Liver (tissue), 9 donors: ENCODE data around the gene HSPA9. TPM values are rescaled to one million over a fixed set of nuclear protein-coding genes. Genes with fewer than 3 reads are reported as not detected.

Experiments used
- DNase-seq: peaks from one replicate; pipeline ENCODE4 v3.0.0-alpha.2; 2017; ENCODE audit warnings: low spot score
- H3K27ac ChIP-seq, 2 donors: one replicate each; pipeline ENCODE4 v1.7.0; 2013; ENCODE audit warnings: inconsistent platforms in 2 of 2, low read length in 2 of 2, control low read depth in 1 of 2, low read depth in 1 of 2, mild to moderate bottlenecking in 1 of 2
- H3K27me3 ChIP-seq, 4 donors: one replicate each; pipeline versions ENCODE4 v1.6.1 to v1.7.0; 2013; ENCODE audit warnings: low read length in 3 of 4, inconsistent platforms in 1 of 4, mild to moderate bottlenecking in 1 of 4, moderate library complexity in 1 of 4; ENCODE audit not compliant: control insufficient read depth in 4 of 4, insufficient read depth in 4 of 4
- H3K36me3 ChIP-seq, 4 donors: one replicate each; pipeline versions ENCODE4 v1.6.1 to v1.7.0; 2013; ENCODE audit warnings: low read length in 3 of 4, mild to moderate bottlenecking in 3 of 4, low read depth in 1 of 4, moderate library complexity in 1 of 4; ENCODE audit not compliant: control insufficient read depth in 4 of 4, insufficient read depth in 3 of 4
- H3K4me1 ChIP-seq, 4 donors: one replicate each; pipeline versions ENCODE4 v1.6.1 to v1.7.0; 2013; ENCODE audit warnings: low read length in 3 of 4, mild to moderate bottlenecking in 3 of 4, moderate library complexity in 1 of 4; ENCODE audit not compliant: control insufficient read depth in 4 of 4, insufficient read depth in 4 of 4
- H3K4me3 ChIP-seq, 3 donors: one replicate each; pipeline versions ENCODE4 v1.6.1 to v1.7.0; 2013; ENCODE audit warnings: low read length in 3 of 3, control low read depth in 1 of 3, low read depth in 1 of 3, mild to moderate bottlenecking in 1 of 3
- H3K9ac ChIP-seq, 2 donors: one replicate each; pipeline ENCODE4 v1.7.0; 2013; ENCODE audit warnings: low read length in 2 of 2, mild to moderate bottlenecking in 2 of 2, moderate library complexity in 2 of 2, control low read depth in 1 of 2, low read depth in 1 of 2
- H3K9me3 ChIP-seq, 4 donors: one replicate each; pipeline versions ENCODE4 v1.6.1 to v1.7.0; 2013; ENCODE audit warnings: low read length in 3 of 4; ENCODE audit not compliant: control insufficient read depth in 4 of 4
- EGR1 ChIP-seq, 2 donors: IDR thresholded peaks; 2 replicates each; pipeline ENCODE4 v1.6.1; 2016 to 2018; ENCODE audit warnings: antibody characterized with exemption in 2 of 2, low read depth in 2 of 2
- FOXA1 ChIP-seq: IDR thresholded peaks from 2 replicates; pipeline ENCODE4 v1.6.1; 2016; ENCODE audit warnings: antibody characterized with exemption
- FOXA2 ChIP-seq: IDR thresholded peaks from 2 replicates; pipeline ENCODE4 v1.6.1; 2016; ENCODE audit warnings: antibody characterized with exemption
- GABPA ChIP-seq, 2 donors: IDR thresholded peaks in 1 of 2; conservative IDR thresholded peaks in 1 of 2; 2 replicates each; pipeline ENCODE4 v1.6.1; 2016; ENCODE audit warnings: antibody characterized with exemption in 2 of 2, mild to moderate bottlenecking in 1 of 2, moderate library complexity in 1 of 2
- HNF4A ChIP-seq, 2 donors: conservative IDR thresholded peaks; 2 replicates each; pipeline ENCODE4 v1.6.1; 2016; ENCODE audit warnings: antibody characterized with exemption in 2 of 2, mild to moderate bottlenecking in 2 of 2
- HNF4G ChIP-seq: IDR thresholded peaks from 2 replicates; pipeline ENCODE4 v1.6.1; 2016; ENCODE audit warnings: antibody characterized with exemption
- JUND ChIP-seq, 2 donors: IDR thresholded peaks; 2 replicates each; pipeline ENCODE4 v1.6.1; 2016; ENCODE audit warnings: antibody characterized with exemption in 2 of 2
- NR2F2 ChIP-seq: IDR thresholded peaks from 2 replicates; pipeline ENCODE4 v1.6.1; 2016; ENCODE audit warnings: antibody characterized with exemption
- RAD21 ChIP-seq, 2 donors: IDR thresholded peaks; 2 replicates each; pipeline ENCODE4 v1.6.1; 2016; ENCODE audit warnings: antibody characterized with exemption in 2 of 2, mild to moderate bottlenecking in 2 of 2
- SP1 ChIP-seq: IDR thresholded peaks from 2 replicates; pipeline ENCODE4 v1.6.1; 2018; ENCODE audit warnings: antibody characterized with exemption, mild to moderate bottlenecking
- TAF1 ChIP-seq: conservative IDR thresholded peaks from 2 replicates; pipeline ENCODE4 v1.6.1; 2016; ENCODE audit warnings: antibody characterized with exemption, mild to moderate bottlenecking
- YY1 ChIP-seq: IDR thresholded peaks from 2 replicates; pipeline ENCODE4 v1.6.1; 2016; ENCODE audit warnings: antibody characterized with exemption, mild to moderate bottlenecking
- WGBS: extraction: QIAGEN DNeasy Blood & Tissue Kit; methylation state at CpG from one replicate; pipeline ENCODE4 v1.1.7; 2013; 5-methylcytosine and 5-hydroxymethylcytosine counted together
- polyA plus RNA-seq, 2 donors: library from polyadenylated mRNA; stranded (reverse) in 1 of 2; unstranded in 1 of 2; fragments of 200-250 nt in 1 of 2; fragments of >200 nt in 1 of 2; fragmentation: Nextera tagmentation in 1 of 2; extraction: Ambion mirVana in 1 of 2; gene quantifications; one replicate each; pipeline versions ENCODE4 v1.2.1 to v1.2.3, GENCODE V29; 2013 to 2015
- total RNA-seq, 2 donors: library from RNA; depleted of rRNA; stranded (reverse); fragments of >200 nt; gene quantifications; one replicate each; pipeline ENCODE4 v1.2.3, GENCODE V29; 2014
- TF ChIP-seq, protein P1 (sequence below): IDR thresholded peaks from 2 replicates; pipeline ENCODE4 v1.6.1; 2016; ENCODE audit warnings: antibody characterized with exemption
- TF ChIP-seq, protein P2 (sequence below): IDR thresholded peaks from 2 replicates; pipeline ENCODE4 v1.6.1; 2016; ENCODE audit warnings: antibody characterized with exemption
- TF ChIP-seq, protein P3 (sequence below): IDR thresholded peaks from 2 replicates; pipeline ENCODE4 v1.6.1; 2016; ENCODE audit warnings: antibody characterized with exemption
- TF ChIP-seq, protein P4 (sequence below): fragments of 150-350 bp; IDR thresholded peaks from 2 replicates; pipeline ENCODE4 v1.5.1; 2017; ENCODE audit warnings: improper control_type of control experiment, low read depth, low read length; ENCODE audit not compliant: missing input control
- TF ChIP-seq, protein P5 (sequence below): IDR thresholded peaks from 2 replicates; pipeline ENCODE4 v1.6.1; 2016; ENCODE audit warnings: antibody characterized with exemption, mild to moderate bottlenecking
- donor health status: healthy.
- donor health status: healthy.
- donor health status: healthy.
- donor health status: healthy.
- donor health status: healthy.

HSPA9 gene
- total and polyA plus RNA-seq, 4 donors = 221 to 378 (median 238) TPM

DNA sequence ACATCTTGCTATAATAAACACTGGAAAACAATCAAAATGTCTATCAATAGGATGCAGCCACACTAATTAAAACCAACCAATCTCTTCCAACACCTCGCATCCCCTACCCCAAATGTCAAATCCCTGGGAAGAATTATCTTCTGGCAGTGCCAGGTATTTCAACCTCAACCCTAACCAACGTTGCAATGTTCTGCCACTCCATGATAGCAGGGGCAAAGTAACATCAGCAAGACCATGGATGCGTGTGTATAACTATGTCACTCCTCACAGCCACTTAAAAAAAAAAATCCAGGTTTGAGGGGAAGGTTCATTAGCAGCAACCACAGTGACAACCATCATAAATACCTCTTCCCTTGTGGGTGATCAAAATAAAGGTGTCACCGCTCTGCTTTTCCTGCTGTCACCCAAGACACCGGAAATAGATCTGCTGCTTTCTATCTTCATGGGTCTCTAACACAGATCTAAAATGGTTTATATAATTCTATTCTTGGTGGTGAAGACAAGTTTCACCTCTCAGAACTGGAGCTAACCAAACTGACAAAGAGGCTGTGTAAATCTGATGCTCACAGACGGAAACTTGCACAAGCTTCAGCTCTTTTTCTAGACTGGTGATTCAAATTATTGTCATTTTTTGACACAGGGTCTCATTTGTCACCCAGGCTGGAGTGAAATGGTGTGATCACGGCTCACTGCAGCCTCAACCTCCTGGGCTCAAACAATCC is 9.9 kb downstream of the HSPA9 start:
- H3K9me3 ChIP-seq = no peaks in the 10 kb centered on the region
- DNase-seq = no peak
- H3K9ac ChIP-seq = no peak overlapping the region
- H3K36me3 ChIP-seq = peaks cover 16 to 76% (median 58%) of the 10 kb centered on the region in 4 donors
- H3K4me3 ChIP-seq = no peak overlapping the region
- H3K27ac ChIP-seq = no peak overlapping the region
- H3K27me3 ChIP-seq = no peaks in the 10 kb centered on the region
- WGBS = 84% methylated on average over 7 of the region's 7 CpGs
- TF ChIP-seq HNF4G (no peak), FOXA2 (no peak)
- TF ChIP-seq, protein P1, sequence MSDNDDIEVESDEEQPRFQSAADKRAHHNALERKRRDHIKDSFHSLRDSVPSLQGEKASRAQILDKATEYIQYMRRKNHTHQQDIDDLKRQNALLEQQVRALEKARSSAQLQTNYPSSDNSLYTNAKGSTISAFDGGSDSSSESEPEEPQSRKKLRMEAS = no peak
- H3K4me1 ChIP-seq = peaks cover 13 to 37% (median 33%) of the 10 kb centered on the region in 4 donors

DNA sequence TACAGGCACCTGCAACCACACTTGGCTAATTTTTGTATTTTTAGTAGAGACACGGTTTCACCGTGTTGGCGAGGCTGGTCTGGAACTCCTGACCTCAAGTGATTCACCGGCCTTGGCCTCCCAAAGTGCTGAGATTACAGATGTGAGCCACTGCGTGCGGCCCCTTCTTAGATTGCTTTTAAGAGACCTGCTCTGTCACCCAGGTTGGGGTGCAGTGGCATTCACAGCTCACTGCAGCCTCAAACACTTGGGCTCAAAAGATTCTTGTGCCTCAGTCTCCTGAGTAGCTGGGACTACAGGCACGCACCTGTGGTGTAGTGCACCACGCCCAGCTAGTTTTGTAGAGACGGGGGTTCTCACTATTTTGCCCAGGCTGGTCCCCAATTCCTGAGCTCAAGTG is 11.0 kb downstream of the HSPA9 start:
- H3K4me1 ChIP-seq = peaks cover 11 to 29% (median 25%) of the 10 kb centered on the region in 4 donors
- 94% methylated on average over 9 of the region's 9 CpGs for WGBS
- H3K27me3 ChIP-seq = no peaks in the 10 kb centered on the region
- H3K36me3 ChIP-seq = peaks cover 21 to 78% (median 58%) of the 10 kb centered on the region in 4 donors
- H3K9me3 ChIP-seq = no peaks in the 10 kb centered on the region
- no peak overlapping the region for H3K9ac ChIP-seq
- H3K27ac ChIP-seq = no peak overlapping the region
- no peak for DNase-seq
- H3K4me3 ChIP-seq = no peak overlapping the region
- no peak for TF ChIP-seq YY1
- no peak for TF ChIP-seq GABPA (IDR thresholded peaks at IDR 0.05 in 1 of 2, conservative IDR thresholded peaks at IDR 0.05 in 1 of 2)
- TF ChIP-seq EGR1 (IDR thresholded peaks at IDR 0.05; ENCODE audit: low read depth in 2 of 2) = no peak
- no peak for TF ChIP-seq JUND (IDR thresholded peaks at IDR 0.05)
- TF ChIP-seq, protein P2, sequence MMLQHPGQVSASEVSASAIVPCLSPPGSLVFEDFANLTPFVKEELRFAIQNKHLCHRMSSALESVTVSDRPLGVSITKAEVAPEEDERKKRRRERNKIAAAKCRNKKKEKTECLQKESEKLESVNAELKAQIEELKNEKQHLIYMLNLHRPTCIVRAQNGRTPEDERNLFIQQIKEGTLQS = no peak
- no peak for TF ChIP-seq SP1
- TF ChIP-seq HNF4A (conservative IDR thresholded peaks at IDR 0.05) = no peak
- TF ChIP-seq, protein P1 = no peak

DNA sequence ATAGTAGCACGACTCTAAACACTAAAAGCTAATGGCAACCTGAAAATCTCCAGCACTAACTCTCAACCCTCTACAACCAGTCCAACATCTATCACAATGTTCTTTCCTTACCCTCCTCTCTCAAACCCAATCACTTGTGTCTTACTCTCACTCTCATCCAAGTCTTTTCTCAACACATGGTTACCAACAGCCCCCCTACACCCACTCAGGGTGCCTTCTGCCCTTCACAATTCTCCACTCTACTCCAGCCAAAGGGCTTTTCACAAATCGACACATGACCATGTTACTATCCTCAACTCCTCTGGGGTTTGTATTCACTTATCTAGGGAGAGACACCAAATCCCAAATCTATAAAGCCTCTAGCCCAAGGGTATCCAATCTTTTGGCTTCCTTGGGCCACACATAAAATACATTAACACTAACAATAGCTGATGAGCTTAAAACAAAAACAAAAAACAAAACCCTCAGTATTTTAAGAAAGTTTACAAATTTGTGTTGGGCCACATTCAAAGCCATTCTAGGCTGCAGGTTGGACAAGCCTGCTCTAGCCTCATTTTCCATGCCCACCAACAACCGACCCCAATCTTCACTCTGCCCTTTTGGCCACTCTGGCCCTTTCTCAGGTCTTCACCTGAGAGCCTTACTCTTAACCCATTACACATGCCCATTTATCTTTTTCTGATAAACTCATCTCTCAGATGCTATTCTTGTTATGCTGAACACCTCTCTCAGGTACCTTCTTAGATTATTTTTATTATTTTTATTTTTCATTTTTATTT is 11.7 kb downstream of the HSPA9 start:
- Histone ChIP-seq H3K27me3 (no peaks in the 10 kb centered on the region), H3K27ac (no peak overlapping the region), H3K36me3 (peaks cover 24 to 78% (median 58%) of the 10 kb centered on the region in 4 donors), H3K4me1 (peaks cover 7 to 22% (median 18%) of the 10 kb centered on the region in 4 donors), H3K9ac (no peak overlapping the region), H3K4me3 (no peak overlapping the region), H3K9me3 (no peaks in the 10 kb centered on the region)
- 89% methylated on average over 3 of the region's 3 CpGs for WGBS
- no peak for DNase-seq
- TF ChIP-seq FOXA1 (no peak), EGR1 (IDR thresholded peaks at IDR 0.05; ENCODE audit: low read depth in 2 of 2) (no peak), NR2F2 (no peak), SP1 (no peak), HNF4A (conservative IDR thresholded peaks at IDR 0.05) (no peak), RAD21 (IDR thresholded peaks at IDR 0.05) (no peak), TAF1 (no peak), JUND (IDR thresholded peaks at IDR 0.05) (no peak), YY1 (no peak), GABPA (IDR thresholded peaks at IDR 0.05 in 1 of 2, conservative IDR thresholded peaks at IDR 0.05 in 1 of 2) (no peak), FOXA2 (no peak), HNF4G (no peak)
- TF ChIP-seq, protein P3, sequence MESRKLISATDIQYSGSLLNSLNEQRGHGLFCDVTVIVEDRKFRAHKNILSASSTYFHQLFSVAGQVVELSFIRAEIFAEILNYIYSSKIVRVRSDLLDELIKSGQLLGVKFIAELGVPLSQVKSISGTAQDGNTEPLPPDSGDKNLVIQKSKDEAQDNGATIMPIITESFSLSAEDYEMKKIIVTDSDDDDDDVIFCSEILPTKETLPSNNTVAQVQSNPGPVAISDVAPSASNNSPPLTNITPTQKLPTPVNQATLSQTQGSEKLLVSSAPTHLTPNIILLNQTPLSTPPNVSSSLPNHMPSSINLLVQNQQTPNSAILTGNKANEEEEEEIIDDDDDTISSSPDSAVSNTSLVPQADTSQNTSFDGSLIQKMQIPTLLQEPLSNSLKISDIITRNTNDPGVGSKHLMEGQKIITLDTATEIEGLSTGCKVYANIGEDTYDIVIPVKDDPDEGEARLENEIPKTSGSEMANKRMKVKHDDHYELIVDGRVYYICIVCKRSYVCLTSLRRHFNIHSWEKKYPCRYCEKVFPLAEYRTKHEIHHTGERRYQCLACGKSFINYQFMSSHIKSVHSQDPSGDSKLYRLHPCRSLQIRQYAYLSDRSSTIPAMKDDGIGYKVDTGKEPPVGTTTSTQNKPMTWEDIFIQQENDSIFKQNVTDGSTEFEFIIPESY = no peak
- TF ChIP-seq, protein P1 = no peak
- TF ChIP-seq, protein P4, sequence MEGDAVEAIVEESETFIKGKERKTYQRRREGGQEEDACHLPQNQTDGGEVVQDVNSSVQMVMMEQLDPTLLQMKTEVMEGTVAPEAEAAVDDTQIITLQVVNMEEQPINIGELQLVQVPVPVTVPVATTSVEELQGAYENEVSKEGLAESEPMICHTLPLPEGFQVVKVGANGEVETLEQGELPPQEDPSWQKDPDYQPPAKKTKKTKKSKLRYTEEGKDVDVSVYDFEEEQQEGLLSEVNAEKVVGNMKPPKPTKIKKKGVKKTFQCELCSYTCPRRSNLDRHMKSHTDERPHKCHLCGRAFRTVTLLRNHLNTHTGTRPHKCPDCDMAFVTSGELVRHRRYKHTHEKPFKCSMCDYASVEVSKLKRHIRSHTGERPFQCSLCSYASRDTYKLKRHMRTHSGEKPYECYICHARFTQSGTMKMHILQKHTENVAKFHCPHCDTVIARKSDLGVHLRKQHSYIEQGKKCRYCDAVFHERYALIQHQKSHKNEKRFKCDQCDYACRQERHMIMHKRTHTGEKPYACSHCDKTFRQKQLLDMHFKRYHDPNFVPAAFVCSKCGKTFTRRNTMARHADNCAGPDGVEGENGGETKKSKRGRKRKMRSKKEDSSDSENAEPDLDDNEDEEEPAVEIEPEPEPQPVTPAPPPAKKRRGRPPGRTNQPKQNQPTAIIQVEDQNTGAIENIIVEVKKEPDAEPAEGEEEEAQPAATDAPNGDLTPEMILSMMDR = no peak
- TF ChIP-seq, protein P5, sequence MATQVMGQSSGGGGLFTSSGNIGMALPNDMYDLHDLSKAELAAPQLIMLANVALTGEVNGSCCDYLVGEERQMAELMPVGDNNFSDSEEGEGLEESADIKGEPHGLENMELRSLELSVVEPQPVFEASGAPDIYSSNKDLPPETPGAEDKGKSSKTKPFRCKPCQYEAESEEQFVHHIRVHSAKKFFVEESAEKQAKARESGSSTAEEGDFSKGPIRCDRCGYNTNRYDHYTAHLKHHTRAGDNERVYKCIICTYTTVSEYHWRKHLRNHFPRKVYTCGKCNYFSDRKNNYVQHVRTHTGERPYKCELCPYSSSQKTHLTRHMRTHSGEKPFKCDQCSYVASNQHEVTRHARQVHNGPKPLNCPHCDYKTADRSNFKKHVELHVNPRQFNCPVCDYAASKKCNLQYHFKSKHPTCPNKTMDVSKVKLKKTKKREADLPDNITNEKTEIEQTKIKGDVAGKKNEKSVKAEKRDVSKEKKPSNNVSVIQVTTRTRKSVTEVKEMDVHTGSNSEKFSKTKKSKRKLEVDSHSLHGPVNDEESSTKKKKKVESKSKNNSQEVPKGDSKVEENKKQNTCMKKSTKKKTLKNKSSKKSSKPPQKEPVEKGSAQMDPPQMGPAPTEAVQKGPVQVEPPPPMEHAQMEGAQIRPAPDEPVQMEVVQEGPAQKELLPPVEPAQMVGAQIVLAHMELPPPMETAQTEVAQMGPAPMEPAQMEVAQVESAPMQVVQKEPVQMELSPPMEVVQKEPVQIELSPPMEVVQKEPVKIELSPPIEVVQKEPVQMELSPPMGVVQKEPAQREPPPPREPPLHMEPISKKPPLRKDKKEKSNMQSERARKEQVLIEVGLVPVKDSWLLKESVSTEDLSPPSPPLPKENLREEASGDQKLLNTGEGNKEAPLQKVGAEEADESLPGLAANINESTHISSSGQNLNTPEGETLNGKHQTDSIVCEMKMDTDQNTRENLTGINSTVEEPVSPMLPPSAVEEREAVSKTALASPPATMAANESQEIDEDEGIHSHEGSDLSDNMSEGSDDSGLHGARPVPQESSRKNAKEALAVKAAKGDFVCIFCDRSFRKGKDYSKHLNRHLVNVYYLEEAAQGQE = no peak
